ENCODE results near the gene TMEM179.

The TMEM179 gene

GRCh38 chr14:104588066-104588857, 16.3 kb downstream of the TMEM179 start:
- H3K4me1 ChIP-seq (ENCODE audit: control insufficient read depth in 2 of 2, insufficient read depth in 2 of 2, low read length in 2 of 2) = no peaks in the 10 kb centered on the region
- H3K27me3 ChIP-seq (ENCODE audit: control insufficient read depth in 2 of 2, insufficient read depth in 2 of 2, low read length in 2 of 2) = peaks cover 0 to 10% of the 10 kb centered on the region in 2 donors
- H3K9me3 ChIP-seq (ENCODE audit: control insufficient read depth in 2 of 2, low read length in 2 of 2) = no peaks in the 10 kb centered on the region
- no peaks in the 10 kb centered on the region for H3K36me3 ChIP-seq (ENCODE audit: control insufficient read depth in 2 of 2, insufficient read depth in 2 of 2, low read length in 2 of 2)
- no peak overlapping the region for H3K9ac ChIP-seq (ENCODE audit: low read depth in 1 of 2, low read length in 2 of 2)
- H3K4me3 ChIP-seq (ENCODE audit: low read length in 2 of 2) = no peak overlapping the region
- H3K27ac ChIP-seq (ENCODE audit: low read depth in 2 of 2, low read length in 2 of 2) = no peak overlapping the region

DNA sequence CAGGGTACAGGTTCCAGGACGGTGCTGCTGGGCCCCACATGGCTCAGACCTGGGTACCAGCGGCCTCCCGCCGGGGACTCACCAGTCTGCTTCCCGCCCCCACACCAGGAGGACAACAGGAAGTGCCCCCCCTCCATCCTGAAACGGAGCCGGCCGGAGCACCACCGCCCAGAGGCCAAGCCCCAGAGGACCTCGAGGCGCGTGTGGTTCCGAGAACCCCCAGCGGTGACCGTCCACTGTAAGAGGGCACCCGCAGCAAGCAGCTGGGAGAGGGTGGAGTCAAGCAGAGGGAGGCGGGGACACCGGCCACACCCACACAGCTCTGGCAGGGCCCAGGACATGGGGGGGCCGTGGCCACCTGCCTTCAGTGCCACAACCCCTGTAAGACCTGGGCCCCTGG, 16.9 kb downstream of the TMEM179 start:
- Histone ChIP-seq H3K4me1 (ENCODE audit: control insufficient read depth in 2 of 2, insufficient read depth in 2 of 2, low read length in 2 of 2) (no peaks in the 10 kb centered on the region), H3K9ac (ENCODE audit: low read depth in 1 of 2, low read length in 2 of 2) (no peak overlapping the region), H3K4me3 (ENCODE audit: low read length in 2 of 2) (no peak overlapping the region), H3K27ac (ENCODE audit: low read depth in 2 of 2, low read length in 2 of 2) (no peak overlapping the region), H3K9me3 (ENCODE audit: control insufficient read depth in 2 of 2, low read length in 2 of 2) (no peaks in the 10 kb centered on the region), H3K27me3 (ENCODE audit: control insufficient read depth in 2 of 2, insufficient read depth in 2 of 2, low read length in 2 of 2) (peaks cover 0 to 10% of the 10 kb centered on the region in 2 donors), H3K36me3 (ENCODE audit: control insufficient read depth in 2 of 2, insufficient read depth in 2 of 2, low read length in 2 of 2) (no peaks in the 10 kb centered on the region)

- Histone ChIP-seq H3K9ac (ENCODE audit: low read depth in 1 of 2, low read length in 2 of 2) (no peak overlapping the region), H3K4me3 (ENCODE audit: low read length in 2 of 2) (no peak overlapping the region), H3K27ac (ENCODE audit: low read depth in 2 of 2, low read length in 2 of 2) (no peak overlapping the region), H3K27me3 (ENCODE audit: control insufficient read depth in 2 of 2, insufficient read depth in 2 of 2, low read length in 2 of 2) (peaks cover 0 to 10% of the 10 kb centered on the region in 2 donors), H3K4me1 (ENCODE audit: control insufficient read depth in 2 of 2, insufficient read depth in 2 of 2, low read length in 2 of 2) (no peaks in the 10 kb centered on the region), H3K36me3 (ENCODE audit: control insufficient read depth in 2 of 2, insufficient read depth in 2 of 2, low read length in 2 of 2) (no peaks in the 10 kb centered on the region), H3K9me3 (ENCODE audit: control insufficient read depth in 2 of 2, low read length in 2 of 2) (no peaks in the 10 kb centered on the region)
These were observed 17.5 kb downstream of the TMEM179 start for GRCh38 chr14:104586832-104587620.

DNA sequence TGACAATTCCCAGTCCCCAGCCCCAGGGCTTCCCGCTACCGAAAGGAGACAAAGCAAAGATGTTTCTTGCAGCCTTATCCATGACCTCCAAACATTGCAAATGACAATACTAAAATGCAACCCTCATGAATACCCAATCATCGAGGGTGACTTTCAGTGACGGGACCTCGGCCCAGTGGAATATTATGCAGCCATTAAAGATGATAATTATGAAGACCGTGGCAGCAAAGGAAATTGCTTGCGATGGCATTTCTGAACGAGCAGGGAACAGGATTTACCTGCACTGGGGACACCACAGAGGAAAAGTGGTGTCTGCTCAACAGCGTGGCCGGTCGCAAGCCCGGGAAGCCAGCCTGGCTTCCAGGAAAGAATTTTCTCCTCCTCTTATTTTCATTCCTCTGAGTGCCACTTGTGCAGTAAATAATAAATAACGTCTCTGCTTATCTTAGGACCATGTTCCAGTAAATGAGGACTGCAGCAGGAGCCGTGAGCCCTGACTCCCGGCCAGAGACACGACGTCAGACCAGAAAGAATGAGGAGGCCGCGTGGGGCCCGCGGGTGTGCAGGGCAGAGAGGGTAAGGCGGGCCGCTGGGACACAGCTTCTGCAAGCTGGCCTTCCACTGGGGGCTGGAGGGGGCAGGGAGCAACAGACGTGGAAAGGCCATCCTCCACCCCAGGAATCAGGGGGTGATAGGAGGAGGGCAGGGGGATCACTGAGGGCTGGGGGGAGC, 18.4 kb downstream of the TMEM179 start:
- H3K27me3 ChIP-seq (ENCODE audit: control insufficient read depth in 2 of 2, insufficient read depth in 2 of 2, low read length in 2 of 2) = peaks cover 0 to 10% of the 10 kb centered on the region in 2 donors
- H3K27ac ChIP-seq (ENCODE audit: low read depth in 2 of 2, low read length in 2 of 2) = no peak overlapping the region
- H3K9ac ChIP-seq (ENCODE audit: low read depth in 1 of 2, low read length in 2 of 2) = no peak overlapping the region
- no peaks in the 10 kb centered on the region for H3K4me1 ChIP-seq (ENCODE audit: control insufficient read depth in 2 of 2, insufficient read depth in 2 of 2, low read length in 2 of 2)
- H3K4me3 ChIP-seq (ENCODE audit: low read length in 2 of 2) = no peak overlapping the region
- H3K36me3 ChIP-seq (ENCODE audit: control insufficient read depth in 2 of 2, insufficient read depth in 2 of 2, low read length in 2 of 2) = no peaks in the 10 kb centered on the region
- no peaks in the 10 kb centered on the region for H3K9me3 ChIP-seq (ENCODE audit: control insufficient read depth in 2 of 2, low read length in 2 of 2)

GRCh38 chr14:104584557-104584956, 20.0 kb downstream of the TMEM179 start:
- no peak overlapping the region for H3K27ac ChIP-seq (ENCODE audit: low read depth in 2 of 2, low read length in 2 of 2)
- H3K27me3 ChIP-seq (ENCODE audit: control insufficient read depth in 2 of 2, insufficient read depth in 2 of 2, low read length in 2 of 2) = peaks cover 0 to 10% of the 10 kb centered on the region in 2 donors
- no peaks in the 10 kb centered on the region for H3K9me3 ChIP-seq (ENCODE audit: control insufficient read depth in 2 of 2, low read length in 2 of 2)
- no peak overlapping the region for H3K4me3 ChIP-seq (ENCODE audit: low read length in 2 of 2)
- H3K4me1 ChIP-seq (ENCODE audit: control insufficient read depth in 2 of 2, insufficient read depth in 2 of 2, low read length in 2 of 2) = no peaks in the 10 kb centered on the region
- H3K9ac ChIP-seq (ENCODE audit: low read depth in 1 of 2, low read length in 2 of 2) = no peak overlapping the region
- no peaks in the 10 kb centered on the region for H3K36me3 ChIP-seq (ENCODE audit: control insufficient read depth in 2 of 2, insufficient read depth in 2 of 2, low read length in 2 of 2)

- H3K9ac ChIP-seq (ENCODE audit: low read depth in 1 of 2, low read length in 2 of 2) = no peak overlapping the region
- H3K4me1 ChIP-seq (ENCODE audit: control insufficient read depth in 2 of 2, insufficient read depth in 2 of 2, low read length in 2 of 2) = no peaks in the 10 kb centered on the region
- H3K27ac ChIP-seq (ENCODE audit: low read depth in 2 of 2, low read length in 2 of 2) = no peak overlapping the region
- H3K9me3 ChIP-seq (ENCODE audit: control insufficient read depth in 2 of 2, low read length in 2 of 2) = no peaks in the 10 kb centered on the region
- no peak overlapping the region for H3K4me3 ChIP-seq (ENCODE audit: low read length in 2 of 2)
- no peaks in the 10 kb centered on the region for H3K36me3 ChIP-seq (ENCODE audit: control insufficient read depth in 2 of 2, insufficient read depth in 2 of 2, low read length in 2 of 2)
- H3K27me3 ChIP-seq (ENCODE audit: control insufficient read depth in 2 of 2, insufficient read depth in 2 of 2, low read length in 2 of 2) = peaks cover 0 to 10% of the 10 kb centered on the region in 2 donors
These were observed 20.9 kb downstream of the TMEM179 start for GRCh38 chr14:104583424-104584306.

- Histone ChIP-seq H3K9me3 (ENCODE audit: control insufficient read depth in 2 of 2, low read length in 2 of 2) (no peaks in the 10 kb centered on the region), H3K4me3 (ENCODE audit: low read length in 2 of 2) (no peak overlapping the region), H3K27me3 (ENCODE audit: control insufficient read depth in 2 of 2, insufficient read depth in 2 of 2, low read length in 2 of 2) (peaks cover 0 to 10% of the 10 kb centered on the region in 2 donors), H3K36me3 (ENCODE audit: control insufficient read depth in 2 of 2, insufficient read depth in 2 of 2, low read length in 2 of 2) (no peaks in the 10 kb centered on the region), H3K4me1 (ENCODE audit: control insufficient read depth in 2 of 2, insufficient read depth in 2 of 2, low read length in 2 of 2) (peaks cover 4 to 5% of the 10 kb centered on the region in 2 donors), H3K27ac (ENCODE audit: low read depth in 2 of 2, low read length in 2 of 2) (no peak overlapping the region), H3K9ac (ENCODE audit: low read depth in 1 of 2, low read length in 2 of 2) (no peak overlapping the region)
These were observed 21.9 kb downstream of the TMEM179 start for GRCh38 chr14:104582662-104583061.

- H3K36me3 ChIP-seq (ENCODE audit: control insufficient read depth in 2 of 2, insufficient read depth in 2 of 2, low read length in 2 of 2) = no peaks in the 10 kb centered on the region
- H3K4me3 ChIP-seq (ENCODE audit: low read length in 2 of 2) = no peak overlapping the region
- H3K9me3 ChIP-seq (ENCODE audit: control insufficient read depth in 2 of 2, low read length in 2 of 2) = no peaks in the 10 kb centered on the region
- no peak overlapping the region for H3K27ac ChIP-seq (ENCODE audit: low read depth in 2 of 2, low read length in 2 of 2)
- H3K27me3 ChIP-seq (ENCODE audit: control insufficient read depth in 2 of 2, insufficient read depth in 2 of 2, low read length in 2 of 2) = peaks cover 0 to 10% of the 10 kb centered on the region in 2 donors
- peaks cover 9% of the 10 kb centered on the region in 2 donors for H3K4me1 ChIP-seq (ENCODE audit: control insufficient read depth in 2 of 2, insufficient read depth in 2 of 2, low read length in 2 of 2)
- H3K9ac ChIP-seq (ENCODE audit: low read depth in 1 of 2, low read length in 2 of 2) = no peak overlapping the region
These were observed 22.6 kb downstream of the TMEM179 start for GRCh38 chr14:104582005-104582404.

- Histone ChIP-seq H3K27ac (ENCODE audit: low read depth in 2 of 2, low read length in 2 of 2) (no peak overlapping the region), H3K36me3 (ENCODE audit: control insufficient read depth in 2 of 2, insufficient read depth in 2 of 2, low read length in 2 of 2) (no peaks in the 10 kb centered on the region), H3K9ac (ENCODE audit: low read depth in 1 of 2, low read length in 2 of 2) (no peak overlapping the region), H3K4me3 (ENCODE audit: low read length in 2 of 2) (no peak overlapping the region), H3K27me3 (ENCODE audit: control insufficient read depth in 2 of 2, insufficient read depth in 2 of 2, low read length in 2 of 2) (peaks cover 0 to 10% of the 10 kb centered on the region in 2 donors), H3K4me1 (ENCODE audit: control insufficient read depth in 2 of 2, insufficient read depth in 2 of 2, low read length in 2 of 2) (peaks cover 13 to 14% of the 10 kb centered on the region in 2 donors), H3K9me3 (ENCODE audit: control insufficient read depth in 2 of 2, low read length in 2 of 2) (no peaks in the 10 kb centered on the region)
These were observed 23.1 kb downstream of the TMEM179 start for GRCh38 chr14:104581521-104581920.

All from mucosa of rectum (tissue), 2 donors.